Activated CD4-positive, alpha-beta T cell treated with anti-CD3 and anti-CD28 coated beads, Interleukin-2, amount 50 U/mL, for 48 hours (primary cell): Measurements from ENCODE around the gene ABHD14A.
"Not testable (repeated sequence)": the region's sequence is repeated elsewhere in the genome, so short reads cannot be mapped to it uniquely, and the experiment has no call there.

Experiments
- DNase-seq, 2 experiments: peaks; one replicate each; pipeline ENCODE4 v3.0.0-alpha.2; 2020

ABHD14A gene

DNA sequence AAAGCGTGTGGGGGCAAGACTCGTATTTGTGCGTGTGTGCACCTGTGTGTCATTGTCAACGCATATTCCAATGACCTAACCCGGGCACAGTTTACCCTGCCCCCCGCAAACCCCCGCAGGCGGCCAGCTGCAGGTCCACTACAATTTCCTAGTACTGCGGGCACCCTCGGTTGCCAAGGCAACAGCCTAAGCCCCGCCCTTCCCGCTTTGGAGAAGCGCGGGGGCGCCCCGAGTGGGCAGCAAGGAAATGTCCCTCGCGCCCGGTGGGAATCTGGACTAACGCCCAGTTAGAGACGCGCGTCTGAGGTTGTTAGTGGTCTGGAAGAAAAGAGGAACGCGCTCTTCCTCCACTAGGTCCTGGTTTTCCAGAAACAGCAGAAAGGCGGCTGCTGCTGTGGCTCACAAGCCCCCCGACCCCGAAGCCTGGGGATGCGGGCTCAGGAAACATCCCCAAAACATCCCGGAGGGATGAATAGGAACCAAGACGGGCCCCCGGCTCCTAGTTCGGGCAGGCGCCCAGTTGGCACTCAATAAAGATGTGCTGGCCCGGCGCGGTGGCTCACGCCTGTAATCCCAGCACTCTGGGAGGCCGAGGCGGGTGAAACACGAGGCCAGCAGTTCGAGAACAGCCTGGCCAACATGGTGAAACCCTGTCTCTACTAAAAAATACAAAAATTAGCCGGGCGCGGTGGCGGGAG, 1.1 kb downstream of the ABHD14A start:
- DNase-seq: peak in 1 of 2 experiments; percentile 47

GRCh38 chr3:51977446-51978142, 2.7 kb downstream of the ABHD14A start:
- no peak for DNase-seq

- DNase-seq: no peak
Measured at GRCh38 chr3:51978143-51978502, 3.3 kb downstream of the ABHD14A start.

- DNase-seq: no peak
Measured at GRCh38 chr3:51980253-51980652, 5.4 kb downstream of the ABHD14A start.

- peak; percentile 50 to 59 for DNase-seq
Measured at GRCh38 chr3:51982352-51982837, 7.5 kb downstream of the ABHD14A start.

DNA sequence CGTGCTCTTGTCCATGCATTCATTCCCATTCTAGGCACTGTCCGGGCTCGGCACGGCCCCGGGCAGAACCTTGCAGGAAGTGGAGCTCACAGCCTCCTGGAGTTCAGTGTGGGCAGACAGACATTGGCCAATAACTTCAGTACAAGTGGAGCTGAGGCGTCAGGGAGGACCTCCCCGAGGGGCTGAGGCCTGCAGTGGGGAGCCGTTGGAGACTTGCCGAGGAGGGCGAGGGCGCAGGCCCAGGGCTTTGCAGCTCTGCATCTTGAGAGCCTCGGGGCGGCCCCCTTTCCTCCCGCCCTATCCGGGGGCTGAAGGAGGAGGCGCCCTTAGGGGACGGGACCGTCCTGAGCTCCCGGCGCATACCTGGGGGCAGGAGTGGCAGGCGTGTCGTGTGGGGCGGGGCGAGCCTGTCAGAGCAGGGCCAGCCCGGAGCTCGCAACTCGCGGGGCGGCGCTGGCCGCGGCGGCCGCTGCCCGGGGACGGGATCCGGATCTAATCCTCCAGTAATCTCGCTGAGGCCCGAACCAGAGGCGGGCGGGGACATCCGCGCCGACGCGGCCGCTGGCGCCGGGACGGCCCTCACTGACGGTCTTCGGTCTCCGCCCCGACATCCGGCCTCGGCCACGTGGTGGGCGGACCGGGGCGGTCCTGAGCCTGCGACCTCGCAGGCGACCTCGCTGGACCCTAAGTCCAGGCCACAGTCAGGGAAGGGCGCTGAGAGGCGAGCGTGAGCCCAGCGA, 8.1 kb downstream of the ABHD14A start, which contains the start of gene ACY1:
ACY1 (plus strand) TSS at position 698 of the 740 bp plus-strand sequence. CDS start 530 bp downstream, outside the sequence.
- peak; percentile 83 to 86 for DNase-seq

- no peak for DNase-seq
Measured at GRCh38 chr3:51983578-51984268, 8.9 kb downstream of the ABHD14A start.

DNA sequence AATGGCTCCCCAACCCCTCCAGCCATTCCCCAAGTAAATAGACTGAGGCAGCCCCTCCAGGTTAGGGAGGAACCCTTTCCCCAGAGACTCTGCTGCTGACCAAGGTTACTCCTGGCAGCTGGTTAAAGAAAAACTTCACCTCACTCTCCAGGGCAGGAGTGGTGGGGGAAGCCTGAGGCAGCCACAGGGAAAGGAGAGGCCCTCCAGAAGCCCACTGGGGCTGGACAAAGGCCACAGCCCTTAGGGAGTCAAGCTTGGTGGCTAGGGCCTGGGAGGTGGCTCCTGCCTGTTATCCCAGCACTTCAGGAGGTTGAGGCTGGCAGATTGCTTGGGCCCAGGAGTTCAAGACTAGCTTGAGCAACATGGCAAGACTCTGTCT, 9.4 kb downstream of the ABHD14A start:
- no peak for DNase-seq

- DNase-seq: no peak
Measured at GRCh38 chr3:51985063-51985462, 10.2 kb downstream of the ABHD14A start.

DNA sequence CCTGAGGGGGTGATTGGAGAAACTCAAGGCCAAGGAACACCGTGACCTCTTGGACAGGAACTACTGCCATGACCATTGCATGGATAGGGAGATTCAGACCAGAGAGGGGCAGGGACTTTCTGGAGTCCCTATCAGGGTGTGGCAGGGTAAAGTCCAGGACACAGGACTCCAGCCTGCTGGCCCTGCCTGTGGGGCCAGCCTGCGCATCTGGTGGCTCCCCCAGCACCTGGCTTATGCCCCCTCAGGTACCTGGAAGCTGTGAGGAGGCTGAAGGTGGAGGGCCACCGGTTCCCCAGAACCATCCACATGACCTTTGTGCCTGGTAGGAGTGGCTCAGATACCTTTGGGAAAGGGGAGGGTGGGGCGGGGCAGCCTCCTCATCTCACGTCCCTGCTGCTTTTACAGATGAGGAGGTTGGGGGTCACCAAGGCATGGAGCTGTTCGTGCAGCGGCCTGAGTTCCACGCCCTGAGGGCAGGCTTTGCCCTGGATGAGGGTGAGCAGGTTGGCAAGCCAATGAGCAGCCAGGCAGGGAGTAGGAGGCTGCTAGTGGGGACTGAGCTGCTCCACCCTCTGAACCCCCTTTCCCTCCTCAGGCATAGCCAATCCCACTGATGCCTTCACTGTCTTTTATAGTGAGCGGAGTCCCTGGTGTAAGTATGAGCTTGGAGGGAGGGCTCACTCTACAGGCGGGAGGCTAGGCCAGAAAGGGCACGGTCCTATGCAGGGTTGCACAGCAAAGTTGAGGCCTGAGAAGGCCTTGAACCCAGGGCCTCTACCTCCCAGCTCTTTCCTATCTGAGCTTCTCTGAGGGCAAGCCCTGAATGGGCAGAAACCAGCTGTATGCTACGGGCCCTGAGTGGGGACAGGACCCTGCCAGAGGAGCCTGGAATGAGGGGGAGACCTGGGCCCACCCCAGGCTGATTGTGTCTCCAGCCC, 11.4 kb downstream of the ABHD14A start:
- no peak for DNase-seq

DNA sequence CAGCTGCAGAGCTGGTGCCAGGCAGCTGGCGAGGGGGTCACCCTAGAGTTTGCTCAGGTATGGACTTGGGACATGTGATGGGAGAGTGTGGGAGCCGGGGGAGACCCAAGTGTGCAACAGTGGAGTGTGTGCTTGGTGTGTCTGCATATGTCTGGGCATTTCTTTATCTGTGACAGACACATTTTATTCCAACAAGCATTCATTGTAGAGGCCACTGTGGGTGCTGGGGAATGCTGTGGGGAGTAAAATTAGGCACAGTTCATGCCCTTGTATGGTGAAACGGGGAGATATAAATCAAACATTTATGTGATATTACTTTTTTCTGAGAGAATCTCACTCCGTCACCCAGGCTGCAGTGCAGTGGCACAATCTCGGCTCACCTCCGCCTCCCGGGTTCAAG, 12.7 kb downstream of the ABHD14A start:
- no peak for DNase-seq

- no peak for DNase-seq
Measured at GRCh38 chr3:51988286-51989146, 13.7 kb downstream of the ABHD14A start.

- not testable (repeated sequence) for DNase-seq
Measured at GRCh38 chr3:51990501-51990971, 15.7 kb downstream of the ABHD14A start.

- no peak for DNase-seq
Measured at GRCh38 chr3:51992017-51992682, 17.3 kb downstream of the ABHD14A start.

DNA sequence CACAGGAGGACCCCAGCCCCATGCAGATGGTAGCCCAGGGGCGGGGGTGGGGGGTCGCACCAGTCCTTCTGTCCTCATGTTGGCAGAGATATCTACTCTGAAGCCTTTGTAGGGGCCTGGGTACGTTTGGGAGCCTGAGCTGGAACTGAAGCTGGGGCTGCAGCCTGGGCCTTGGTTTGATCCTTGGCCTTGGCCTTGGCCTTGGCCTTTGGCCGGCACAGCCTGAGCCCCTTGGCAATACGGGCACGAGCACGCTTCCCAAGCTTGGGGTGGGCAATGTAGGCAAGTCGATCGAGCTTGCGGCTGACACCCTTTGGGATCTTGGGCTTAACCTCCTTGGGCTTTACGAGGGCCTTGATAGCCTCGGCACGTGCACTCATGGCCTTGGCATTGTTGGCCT, 18.8 kb downstream of the ABHD14A start:
- not testable (repeated sequence) for DNase-seq

GRCh38 chr3:51994530-51994929, 19.7 kb downstream of the ABHD14A start:
- no peak for DNase-seq

DNA sequence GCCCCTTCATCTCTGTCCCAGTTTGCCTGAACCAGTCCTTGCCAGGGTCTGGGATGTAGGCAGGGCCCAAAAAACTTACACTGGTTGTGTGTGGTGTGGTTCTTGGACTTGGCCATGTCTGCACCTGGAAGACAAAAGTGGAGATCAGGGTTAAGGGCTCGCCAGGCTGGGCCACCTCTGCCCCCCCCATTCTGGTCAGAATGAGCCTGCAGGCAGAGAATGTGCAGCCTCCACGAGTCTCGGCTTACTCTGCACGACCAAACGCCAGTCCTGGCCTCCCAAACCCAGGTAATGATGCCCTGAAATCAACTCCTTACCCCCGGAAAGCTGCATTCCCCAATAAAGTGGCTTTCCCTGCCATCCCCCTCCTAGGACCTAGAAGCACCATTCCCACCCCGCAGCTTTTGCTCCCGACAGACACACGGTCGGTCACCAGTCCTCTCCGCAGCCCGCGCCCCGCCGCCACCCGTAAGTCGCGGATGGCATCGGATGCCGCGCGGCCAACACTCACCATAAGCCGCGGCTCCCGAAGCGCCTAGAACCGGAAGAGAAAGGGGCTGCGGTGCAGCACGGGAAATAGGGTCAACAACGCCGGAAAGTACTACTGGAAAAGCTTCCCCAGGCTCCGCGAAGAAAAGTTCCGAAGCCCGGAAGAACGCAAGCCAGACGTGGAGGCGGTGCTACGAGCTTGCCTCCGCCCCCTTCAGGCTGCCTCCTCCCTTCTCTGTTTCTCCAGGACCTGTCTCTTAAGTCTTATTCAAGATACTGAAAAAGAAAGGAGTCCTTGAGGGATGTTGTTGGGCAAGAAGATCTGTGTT, 20.7 kb downstream of the ABHD14A start, which contains the start of gene RPL29:
RPL29 (minus strand) TSS at position 550 of the 818 bp plus-strand sequence; CDS start at position 116, 434 bp downstream.
- peak; percentile 91 to 94 for DNase-seq

- no peak for DNase-seq
Measured at GRCh38 chr3:51997172-51997571, 22.3 kb downstream of the ABHD14A start.
